Measurements from ENCODE around the gene IPP. TPM values are rescaled to one million over a fixed set of nuclear protein-coding genes. Genes with fewer than 3 reads are reported as not detected.
"Not testable (repeated sequence)": the region's sequence is repeated elsewhere in the genome, so short reads cannot be mapped to it uniquely, and the experiment has no call there.

The IPP gene
- total RNA-seq, 1 donor from 2014 or later = 18.8 TPM

- Mint-ChIP-seq H3K27ac (ENCODE audit: unreplicated experiment) (no peak overlapping the region), H3K9me3 (peaks cover 4% of the 10 kb centered on the region), H3K36me3 (ENCODE audit: low read depth) (peaks cover 9% of the 10 kb centered on the region), H3K4me3 (no peak overlapping the region), H3K4me1 (no peaks in the 10 kb centered on the region), H3K27me3 (ENCODE audit: low read depth) (no peaks in the 10 kb centered on the region)
- DNase-seq (ENCODE audit: low read depth, low spot score) = no peak
- no peak for TF ChIP-seq CTCF (conservative IDR thresholded peaks at IDR 0.05)
These were observed 29.2 kb downstream of the IPP start for GRCh38 chr1:45721207-45721606.

- Mint-ChIP-seq H3K4me3 (no peak overlapping the region), H3K27ac (ENCODE audit: unreplicated experiment) (no peak overlapping the region), H3K4me1 (no peaks in the 10 kb centered on the region), H3K9me3 (peaks cover 4% of the 10 kb centered on the region), H3K36me3 (ENCODE audit: low read depth) (peaks cover 9% of the 10 kb centered on the region), H3K27me3 (ENCODE audit: low read depth) (no peaks in the 10 kb centered on the region)
- DNase-seq (ENCODE audit: low read depth, low spot score) = no peak
- TF ChIP-seq CTCF (conservative IDR thresholded peaks at IDR 0.05) = no peak
These were observed 32.2 kb downstream of the IPP start for GRCh38 chr1:45718289-45718688.

- not testable (repeated sequence) for DNase-seq (ENCODE audit: low read depth, low spot score); H3K4me1 Mint-ChIP-seq; H3K27me3 Mint-ChIP-seq (ENCODE audit: low read depth); H3K27ac Mint-ChIP-seq (ENCODE audit: unreplicated experiment); H3K4me3 Mint-ChIP-seq; H3K36me3 Mint-ChIP-seq (ENCODE audit: low read depth); H3K9me3 Mint-ChIP-seq
These were observed 33.1 kb downstream of the IPP start for GRCh38 chr1:45717386-45717785.

- no peak overlapping the region for H3K4me3 Mint-ChIP-seq
- no peaks in the 10 kb centered on the region for H3K4me1 Mint-ChIP-seq
- no peak for TF ChIP-seq CTCF (conservative IDR thresholded peaks at IDR 0.05)
- peaks cover 7% of the 10 kb centered on the region for H3K36me3 Mint-ChIP-seq (ENCODE audit: low read depth)
- H3K9me3 Mint-ChIP-seq = no peaks in the 10 kb centered on the region
- H3K27me3 Mint-ChIP-seq (ENCODE audit: low read depth) = no peaks in the 10 kb centered on the region
- DNase-seq (ENCODE audit: low read depth, low spot score) = no peak
- H3K27ac Mint-ChIP-seq (ENCODE audit: unreplicated experiment) = no peak overlapping the region
These were observed 33.8 kb downstream of the IPP start for GRCh38 chr1:45716700-45717099.

GRCh38 chr1:45713711-45714110 lies 36.7 kb downstream of the IPP start:
- Mint-ChIP-seq H3K36me3 (ENCODE audit: low read depth) (peaks cover 4% of the 10 kb centered on the region), H3K27ac (ENCODE audit: unreplicated experiment) (no peak overlapping the region), H3K4me3 (no peak overlapping the region), H3K9me3 (no peaks in the 10 kb centered on the region), H3K27me3 (ENCODE audit: low read depth) (no peaks in the 10 kb centered on the region), H3K4me1 (no peaks in the 10 kb centered on the region)
- DNase-seq (ENCODE audit: low read depth, low spot score) = no peak
- no peak for TF ChIP-seq CTCF (conservative IDR thresholded peaks at IDR 0.05)

- DNase-seq (ENCODE audit: low read depth, low spot score) = no peak
- no peak overlapping the region for H3K27ac Mint-ChIP-seq (ENCODE audit: unreplicated experiment)
- H3K4me3 Mint-ChIP-seq = no peak overlapping the region
- peaks cover 15% of the 10 kb centered on the region for H3K36me3 Mint-ChIP-seq (ENCODE audit: low read depth)
- peaks cover 3% of the 10 kb centered on the region for H3K9me3 Mint-ChIP-seq
- H3K4me1 Mint-ChIP-seq = no peaks in the 10 kb centered on the region
- TF ChIP-seq CTCF (conservative IDR thresholded peaks at IDR 0.05) = no peak
- no peaks in the 10 kb centered on the region for H3K27me3 Mint-ChIP-seq (ENCODE audit: low read depth)
These were observed 45.8 kb downstream of the IPP start for GRCh38 chr1:45704637-45705036.

Measured in neural crest cell (in vitro differentiated cells).